GM19351 (cell line): ENCODE data around the gene GZF1.
"Not testable (repeated sequence)": the region's sequence is repeated elsewhere in the genome, so short reads cannot be mapped to it uniquely, and the experiment has no call there.

ENCODE experiments used
- ATAC-seq: cut with Tn5 transposase; IDR thresholded peaks from one replicate; pipeline ENCODE4 v1.9.1; 2021; ENCODE audit warnings: mild to moderate bottlenecking, moderate library complexity; ENCODE audit not compliant: unreplicated experiment

Gene GZF1

GRCh38 chr20:23344336-23344735 is 17.6 kb upstream of the GZF1 start:
- no peak for ATAC-seq

DNA sequence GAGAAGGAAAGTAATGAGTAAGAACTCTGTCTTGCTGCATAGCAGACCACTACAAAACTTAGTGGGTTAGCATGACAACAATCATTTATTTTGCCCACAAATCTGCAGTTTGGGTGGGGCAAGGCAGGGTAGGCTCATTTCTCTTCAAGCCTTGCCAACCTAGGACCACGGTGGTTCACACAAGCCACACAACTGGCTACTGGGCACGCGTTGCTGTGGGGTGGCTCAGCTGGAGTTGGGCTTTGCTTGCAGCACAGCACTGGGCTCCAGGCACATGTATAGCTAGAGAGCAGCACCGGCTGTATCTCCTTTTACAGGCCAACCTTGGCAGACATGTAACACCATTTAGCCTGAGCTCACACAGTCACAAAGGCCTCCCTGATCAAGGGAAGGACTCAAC is 16.0 kb upstream of the GZF1 start:
- ATAC-seq: no peak

- no peak for ATAC-seq
Measured at GRCh38 chr20:23347791-23348190, 14.2 kb upstream of the GZF1 start.

GRCh38 chr20:23348510-23348909 is 13.5 kb upstream of the GZF1 start:
- not testable (repeated sequence) for ATAC-seq

DNA sequence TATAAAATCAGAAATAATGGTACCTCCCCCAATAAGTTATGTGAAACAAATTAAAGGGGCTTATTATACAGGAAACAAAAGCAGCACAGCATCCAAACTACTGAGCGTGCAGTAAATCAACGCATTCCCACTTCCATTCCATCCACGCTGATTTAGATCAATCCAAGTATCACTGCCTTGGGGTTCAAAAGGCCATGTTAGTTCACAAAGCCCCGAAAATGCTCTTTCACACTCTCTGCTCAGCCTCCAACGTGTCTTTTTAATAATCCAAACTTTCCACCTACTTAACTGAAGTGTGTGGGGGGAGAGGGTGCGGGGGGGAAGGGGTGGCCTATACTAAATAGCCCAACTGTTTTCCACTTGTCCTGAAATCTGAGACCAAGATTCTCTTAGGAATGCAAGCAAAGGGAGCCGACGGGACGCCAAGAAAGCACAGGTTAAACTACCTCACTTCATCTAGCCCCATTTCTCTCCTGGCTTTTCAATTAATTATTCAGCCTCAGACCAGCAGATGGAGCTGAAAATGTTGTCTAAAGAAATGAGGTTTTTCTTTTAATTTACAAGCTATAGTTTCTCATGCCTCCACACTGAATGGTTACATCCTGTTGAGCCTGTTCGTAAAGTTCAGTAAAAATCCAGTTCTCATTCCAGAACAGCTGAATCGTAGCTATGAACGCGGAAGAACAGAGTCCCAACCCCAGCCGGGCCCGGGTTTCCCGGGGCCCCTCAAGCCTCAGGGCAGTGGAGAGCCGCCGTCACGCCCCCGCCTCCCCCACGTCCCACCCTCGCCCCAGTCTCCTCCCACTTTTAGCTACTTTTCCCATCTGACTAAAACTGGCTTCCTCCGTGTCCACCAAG is 12.4 kb upstream of the GZF1 start:
- peak; percentile 33 for ATAC-seq

DNA sequence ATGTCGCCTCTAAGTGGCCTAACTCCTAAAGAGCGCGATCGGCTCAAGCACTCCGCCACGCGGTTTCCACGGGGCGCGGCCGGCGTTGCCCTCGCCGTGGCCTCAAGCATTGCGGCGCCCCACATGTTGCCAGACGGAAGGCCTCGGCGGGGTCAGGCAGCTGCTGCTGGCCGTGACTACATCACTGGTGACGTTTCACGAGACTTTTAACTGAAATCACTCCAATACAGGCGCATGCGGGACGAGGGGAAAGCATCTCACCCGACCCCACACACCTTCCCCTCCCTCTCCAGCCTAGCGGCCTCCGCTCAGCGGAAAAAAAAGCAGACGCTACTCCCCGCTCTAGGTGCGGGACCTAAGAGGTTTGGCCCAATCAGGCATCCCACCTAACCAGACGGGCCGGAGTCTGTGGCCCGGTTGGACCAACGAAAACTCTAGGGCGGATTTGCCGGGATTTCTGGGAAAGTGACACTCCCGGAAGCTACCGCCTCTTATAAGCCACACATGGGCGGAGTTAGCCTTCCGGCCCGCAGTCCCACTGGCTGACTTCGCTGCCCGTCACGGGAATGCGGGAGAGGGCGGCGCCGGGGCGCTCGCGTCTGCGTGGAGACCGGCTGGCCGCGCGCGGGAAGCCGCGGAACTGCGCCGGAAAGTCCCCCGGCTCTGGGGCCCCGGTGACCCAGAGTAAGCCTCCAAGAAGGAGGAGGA is 11.6 kb upstream of the GZF1 start, which contains the start of gene NXT1:
NXT1 (plus strand) TSS at position 596 of the 708 bp plus-strand sequence. CDS start 3,251 bp downstream, outside the sequence.
- peak; percentile 80 for ATAC-seq

- peak; percentile 35 for ATAC-seq
Measured at GRCh38 chr20:23350904-23351838, 10.8 kb upstream of the GZF1 start.

DNA sequence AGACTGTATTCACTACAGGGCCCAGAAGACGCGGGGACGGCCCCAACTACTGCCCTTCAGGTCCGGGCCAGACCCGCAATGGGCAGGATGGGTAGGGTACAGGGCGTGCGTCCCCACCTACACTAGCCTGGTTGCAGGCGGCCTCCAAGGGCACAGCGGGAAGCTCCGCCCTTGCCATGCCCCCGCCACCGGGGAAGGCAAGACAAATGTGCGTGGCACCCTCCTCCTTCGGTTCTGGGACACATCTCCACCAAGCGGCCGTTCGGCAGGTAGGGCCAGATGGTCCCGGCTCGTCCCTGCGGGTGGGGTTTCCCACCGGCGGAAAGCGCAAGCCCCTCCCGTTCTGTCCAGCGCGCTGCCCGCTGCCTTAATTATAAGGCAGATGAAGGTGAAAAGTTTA is 5.8 kb upstream of the GZF1 start:
- no peak for ATAC-seq

DNA sequence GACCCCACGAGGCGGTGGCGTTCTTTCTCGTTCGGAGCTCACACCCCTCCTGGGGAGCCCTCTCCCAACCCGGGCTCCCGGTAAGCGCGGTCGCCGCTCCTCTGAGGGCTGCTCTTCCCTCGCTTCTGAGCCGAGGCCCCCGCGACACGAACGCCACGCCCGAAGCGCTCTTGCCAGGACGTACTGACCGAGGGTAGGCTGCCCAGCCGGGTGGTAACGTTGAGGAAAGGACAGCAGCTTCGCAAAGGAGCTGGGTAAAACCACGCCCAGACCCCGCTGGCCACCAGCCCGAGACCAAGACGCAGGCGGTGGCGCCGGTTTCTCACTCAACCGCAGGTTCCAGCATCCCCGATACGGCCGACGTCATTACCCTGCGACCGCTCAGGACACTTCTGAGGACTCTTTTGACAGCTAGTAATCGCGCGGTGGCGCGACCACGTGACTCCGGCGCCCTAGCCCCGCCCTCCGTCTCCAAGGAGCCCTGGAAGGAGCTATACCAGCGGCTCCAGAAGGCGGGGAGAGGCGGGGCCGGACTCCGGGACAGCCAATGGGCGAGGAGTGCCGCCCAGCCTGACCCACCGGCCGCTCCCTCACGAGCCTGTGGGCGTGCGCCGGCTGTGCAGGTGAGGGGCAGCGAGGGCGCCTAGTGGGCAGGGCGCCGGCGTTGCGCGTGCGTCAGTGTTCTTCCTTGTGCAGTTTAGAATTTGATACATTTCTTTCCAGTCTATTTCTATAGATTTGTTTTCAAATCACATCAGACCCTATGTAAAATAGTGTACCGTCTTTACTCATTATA is 4.0 kb upstream of the GZF1 start:
- ATAC-seq: peak; percentile 68

DNA sequence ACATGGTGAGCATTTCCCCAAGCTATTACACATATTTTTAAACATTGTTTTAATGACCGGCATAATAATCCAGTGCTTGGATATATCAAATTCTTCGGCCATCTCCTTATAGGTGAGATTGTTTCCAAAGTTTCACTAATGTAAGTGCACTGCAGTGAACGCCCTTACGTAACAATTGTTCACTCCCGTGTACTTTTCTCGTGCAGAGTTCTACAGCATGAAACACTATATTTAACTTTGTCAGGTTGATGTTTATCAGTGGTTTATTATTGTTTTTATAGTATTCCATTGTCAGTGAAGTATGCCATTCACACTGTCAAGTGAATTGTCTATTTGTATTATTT is 3.4 kb upstream of the GZF1 start:
- no peak for ATAC-seq

DNA sequence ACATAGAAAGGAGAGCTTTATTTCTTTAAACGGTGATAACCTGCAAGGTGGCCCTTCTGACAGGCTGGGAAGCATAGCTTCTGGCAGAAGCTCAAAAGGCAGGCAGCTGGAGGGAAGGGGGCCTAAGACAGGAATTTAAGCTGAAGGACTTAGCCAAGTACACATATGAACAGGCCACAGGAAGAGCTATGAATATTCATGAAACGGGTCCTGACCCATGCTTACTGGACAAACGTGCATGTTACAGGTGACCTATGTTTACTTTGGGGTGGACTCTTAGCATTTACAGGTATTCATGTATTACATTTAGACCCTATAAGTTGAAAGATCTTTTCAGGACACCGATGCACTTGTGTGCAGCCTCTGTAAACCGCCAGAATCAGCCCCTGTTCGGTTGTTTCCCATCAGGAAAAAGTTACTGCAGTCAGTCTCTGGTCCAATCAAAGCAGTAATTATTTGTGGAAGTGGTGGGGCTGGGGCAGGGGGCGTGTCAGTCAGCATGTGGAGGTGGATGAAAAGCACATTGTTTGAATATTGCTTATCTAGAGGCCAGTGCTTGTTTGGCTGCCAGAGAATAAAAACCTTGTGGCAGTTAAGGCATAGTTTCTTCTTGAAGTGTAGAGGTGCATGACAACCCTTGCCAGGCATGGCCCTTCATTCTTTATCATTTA is 2.9 kb upstream of the GZF1 start:
- no peak for ATAC-seq

DNA sequence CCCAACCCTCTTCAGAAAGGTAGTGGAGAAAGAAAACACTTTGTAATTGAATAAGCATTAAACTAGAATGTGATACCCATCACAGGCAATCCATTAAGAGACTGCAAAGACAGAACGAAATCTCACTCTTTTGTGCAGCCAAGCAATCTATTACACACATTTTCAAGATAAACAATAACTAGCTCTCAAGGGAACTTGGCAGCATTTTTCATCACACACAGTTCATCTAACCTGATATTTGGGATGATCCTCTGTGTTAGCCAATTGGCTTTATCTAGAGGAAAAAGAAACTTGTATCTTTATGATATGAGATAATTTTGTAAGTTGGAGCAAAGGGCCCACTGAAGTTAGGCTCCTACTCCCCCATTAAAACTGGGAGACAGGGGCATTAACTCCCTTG is 1.5 kb upstream of the GZF1 start:
- ATAC-seq: no peak

- no peak for ATAC-seq
Measured at GRCh38 chr20:23361119-23361475, 885 bp upstream of the GZF1 start.

- ATAC-seq: peak; percentile 6
Measured at GRCh38 chr20:23362392-23363256, 642 bp downstream of the GZF1 start.

DNA sequence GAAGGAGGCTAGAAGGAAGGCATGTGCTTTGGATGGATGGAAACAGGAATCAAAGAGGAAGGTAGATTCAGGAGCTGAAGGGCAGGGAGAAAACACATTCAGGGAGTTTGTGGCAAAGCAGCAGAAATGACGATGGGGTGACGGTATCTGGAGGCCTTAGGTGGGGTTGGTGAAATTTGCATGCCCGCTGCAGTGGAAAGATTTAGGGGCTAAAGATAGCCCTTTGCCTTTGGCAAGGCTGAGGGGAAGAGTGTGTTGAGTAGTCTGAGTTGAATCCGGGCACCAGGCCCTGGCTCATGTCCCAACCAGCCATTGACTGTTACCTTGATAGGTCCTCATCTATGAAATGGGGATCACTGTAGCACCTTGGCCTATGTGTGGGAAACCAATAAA is 1.3 kb downstream of the GZF1 start:
- ATAC-seq: no peak

DNA sequence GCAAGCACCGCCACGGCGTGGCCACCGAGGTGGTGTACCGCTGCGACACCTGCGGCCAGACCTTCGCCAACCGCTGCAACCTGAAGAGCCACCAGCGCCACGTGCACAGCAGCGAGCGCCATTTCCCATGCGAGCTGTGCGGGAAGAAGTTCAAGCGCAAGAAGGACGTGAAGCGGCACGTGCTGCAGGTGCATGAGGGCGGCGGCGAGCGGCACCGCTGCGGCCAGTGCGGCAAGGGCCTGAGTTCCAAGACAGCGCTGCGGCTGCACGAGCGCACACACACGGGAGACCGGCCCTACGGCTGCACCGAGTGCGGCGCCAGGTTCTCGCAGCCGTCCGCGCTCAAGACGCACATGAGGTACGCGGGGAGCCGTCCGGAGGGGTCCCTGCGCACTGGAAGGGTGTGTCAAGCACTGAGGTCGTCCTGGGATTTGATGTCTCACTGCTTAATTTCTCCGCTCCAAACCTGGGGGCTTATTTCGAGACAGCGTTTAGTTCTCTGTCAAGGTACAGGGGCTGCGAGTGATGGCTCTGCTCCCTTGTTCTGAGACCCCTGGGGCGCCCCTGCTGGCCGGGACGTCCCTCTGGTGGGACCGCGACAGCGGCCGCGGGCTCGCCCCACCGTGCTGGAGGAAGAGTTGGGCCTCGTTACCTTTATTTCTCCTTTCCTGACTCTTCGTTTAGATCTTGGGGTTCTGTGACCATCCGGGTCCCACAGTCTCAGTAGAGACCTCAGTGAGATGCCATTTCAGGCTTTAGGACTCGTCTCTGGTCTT is 3.6 kb downstream of the GZF1 start:
- ATAC-seq: no peak

DNA sequence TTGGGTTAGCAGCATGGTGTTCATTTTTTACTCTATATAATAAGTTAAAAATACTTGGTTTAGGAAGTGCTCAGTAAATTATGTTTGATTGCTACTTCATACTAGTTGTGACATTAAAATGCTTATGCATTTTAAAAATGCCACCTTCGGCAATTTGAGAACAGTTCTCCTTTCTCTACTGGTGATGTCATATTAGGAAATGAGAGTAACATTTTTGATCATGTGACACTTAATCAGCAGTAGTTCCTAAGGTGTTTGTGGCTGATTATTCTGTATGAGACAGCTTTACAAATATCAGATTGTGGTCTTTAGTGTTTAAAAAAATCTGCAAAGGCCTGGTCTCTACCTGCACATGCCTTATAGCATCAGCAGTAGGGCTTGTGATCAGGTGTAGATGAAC is 4.4 kb downstream of the GZF1 start:
- ATAC-seq: peak; percentile 20

- no peak for ATAC-seq
Measured at GRCh38 chr20:23367770-23368169, 5.8 kb downstream of the GZF1 start.
